COR-L47 (cell line): ENCODE data around the gene C11orf58.

Experiments
- DNase-seq: peaks from one replicate; lab custom pipeline; 2025; lab: John Stamatoyannopoulos, UW

The C11orf58 gene

DNA sequence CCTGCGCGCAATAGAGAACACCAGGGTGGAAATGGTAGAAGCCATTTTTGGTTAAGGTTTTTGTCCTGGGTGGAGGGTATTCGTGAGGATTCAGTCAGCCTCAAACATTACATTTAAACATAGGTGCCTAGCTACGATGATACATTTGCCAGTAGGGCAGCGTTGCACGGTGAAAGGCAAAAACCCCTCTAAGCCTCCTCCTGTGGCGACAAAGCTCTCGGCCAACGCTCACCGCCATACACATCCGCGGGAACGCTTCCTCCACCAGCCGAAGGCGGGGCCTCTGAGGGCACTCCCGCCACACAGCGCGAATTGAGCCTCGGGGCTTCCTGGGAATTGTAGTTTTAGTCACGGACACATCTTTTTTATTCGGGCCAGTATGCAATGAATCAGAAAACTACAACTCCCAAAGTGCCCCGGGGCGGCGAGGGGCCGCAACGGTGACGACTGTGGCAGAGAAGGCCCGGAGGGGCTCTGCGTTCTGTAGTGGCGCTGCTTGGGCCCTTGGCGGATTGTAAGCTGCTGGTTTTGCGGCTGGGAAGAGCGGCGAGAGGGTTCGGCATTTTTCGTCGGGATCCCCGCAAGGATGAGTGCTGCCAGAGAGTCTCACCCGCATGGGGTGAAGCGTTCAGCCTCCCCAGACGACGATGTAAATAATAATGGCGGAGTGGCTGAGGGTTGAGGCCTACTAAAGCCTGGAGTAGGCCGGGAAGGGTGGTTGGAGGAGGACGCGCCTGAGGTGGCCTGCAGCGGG is at the start of gene C11orf58:
Gene C11orf58, plus strand, starts transcription at position 455 of the 754 bp plus-strand sequence. Its CDS starts 132 bp downstream, at position 587.
- DNase-seq, result peak; percentile 97

DNA sequence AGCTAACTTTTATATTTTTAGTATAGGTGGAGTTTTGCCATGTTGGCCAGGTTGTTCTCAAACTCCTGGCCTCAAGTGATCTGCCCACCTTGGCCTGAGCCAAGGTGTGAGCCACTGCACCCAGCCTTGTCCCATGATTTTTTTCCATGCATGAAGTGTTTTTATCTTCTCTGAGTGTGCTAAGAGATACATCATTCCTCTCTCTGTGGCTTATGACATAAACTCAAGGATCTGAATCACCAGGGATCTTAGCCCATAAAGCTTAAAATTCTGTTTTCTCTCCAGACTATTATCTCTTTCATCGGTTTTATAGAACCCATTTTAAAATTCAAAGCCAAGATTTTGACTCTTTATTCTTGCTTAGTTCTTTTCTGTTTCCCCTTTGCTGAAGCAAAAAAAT is 48.4 kb upstream of the C11orf58 start:
- DNase-seq, result no peak

DNA sequence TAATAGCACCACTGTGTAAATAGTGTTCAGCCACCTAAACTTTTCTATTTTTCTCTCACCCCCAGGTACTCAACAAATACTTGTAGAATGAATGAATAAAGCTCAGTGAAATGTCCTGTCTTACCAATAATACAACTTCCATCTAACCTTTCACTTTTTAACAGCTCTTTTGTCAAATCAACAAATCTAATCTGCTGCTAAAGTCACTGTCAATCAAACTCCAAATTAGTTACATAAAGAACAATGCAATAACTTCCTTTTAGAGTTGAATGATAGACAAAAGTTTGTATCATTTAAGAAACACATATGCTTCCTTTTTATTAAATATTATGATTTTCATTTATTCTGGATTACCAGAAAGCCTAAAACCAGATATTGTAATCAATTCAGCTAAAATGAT is 34.7 kb upstream of the C11orf58 start:
- no peak for DNase-seq

DNA sequence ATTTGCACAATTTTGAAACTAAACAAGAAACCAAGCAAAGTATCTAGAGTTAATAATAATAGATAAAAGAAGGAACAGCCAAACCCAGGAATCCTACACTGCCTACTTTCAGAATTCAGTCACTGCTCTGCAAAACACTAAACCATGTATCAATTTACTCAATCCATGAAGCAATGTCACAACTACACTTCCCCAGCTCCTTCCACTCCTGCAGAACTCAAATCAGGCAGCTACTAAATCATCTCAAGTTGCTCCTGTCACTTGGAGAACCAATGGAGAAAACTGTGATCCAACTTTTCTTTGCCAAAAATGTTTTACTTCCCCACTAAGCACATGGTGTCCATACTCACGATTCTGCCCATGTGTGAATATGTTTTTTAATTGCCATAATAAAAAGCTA is 24.9 kb upstream of the C11orf58 start:
- no peak for DNase-seq

DNA sequence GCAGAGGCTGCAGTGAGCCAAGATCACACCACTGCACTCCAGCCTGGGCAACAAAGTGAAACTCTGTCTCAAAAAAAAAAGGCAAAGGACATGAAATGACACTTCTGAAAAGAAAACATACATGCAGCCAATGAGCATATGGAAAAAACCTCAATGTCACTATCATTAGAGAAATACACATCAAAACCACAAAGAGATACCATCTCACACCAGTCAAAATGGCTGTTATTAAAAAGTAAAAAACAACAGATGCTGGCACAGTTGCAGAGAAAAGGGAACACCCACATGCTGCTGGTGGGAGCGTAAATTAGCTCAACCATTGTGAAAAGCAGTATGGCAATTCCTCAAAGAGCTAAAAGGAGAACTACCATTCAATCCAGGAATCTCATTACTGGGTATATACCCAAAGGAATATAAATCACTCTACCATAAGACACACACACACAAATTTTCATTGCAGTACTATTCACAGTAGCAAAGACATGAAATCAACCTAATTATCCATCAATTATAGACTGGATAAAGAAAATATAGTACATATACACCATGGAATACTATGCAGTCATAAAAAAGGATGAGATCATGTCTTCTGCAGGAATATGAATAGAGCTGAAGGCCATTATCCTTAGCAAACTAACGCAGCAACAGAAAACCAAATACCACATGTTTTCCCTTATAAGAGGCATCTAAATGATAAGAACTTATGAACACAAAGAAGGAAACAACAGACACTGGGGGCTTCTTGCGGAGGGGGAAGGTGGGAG is 15.7 kb upstream of the C11orf58 start:
- DNase-seq, result no peak

DNA sequence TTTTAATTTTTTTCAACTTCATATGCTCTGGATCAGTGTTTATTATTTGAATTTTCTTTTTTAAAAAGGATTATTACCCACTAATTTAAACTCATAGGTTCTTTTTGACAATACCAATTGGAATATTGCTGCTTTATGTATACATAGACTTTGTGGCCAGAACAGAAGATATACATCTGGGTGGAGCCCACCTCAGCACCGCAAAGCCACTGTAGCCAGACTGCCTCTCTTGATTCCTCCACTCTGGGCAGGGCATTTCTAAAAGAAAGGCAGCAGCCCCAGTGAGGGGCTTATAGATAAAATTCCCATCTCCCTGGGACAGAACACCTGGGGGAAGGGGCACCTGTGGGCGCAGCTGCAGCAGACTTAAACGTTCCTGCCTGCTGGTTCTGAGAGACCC is 10.6 kb upstream of the C11orf58 start:
- DNase-seq, result no peak

DNA sequence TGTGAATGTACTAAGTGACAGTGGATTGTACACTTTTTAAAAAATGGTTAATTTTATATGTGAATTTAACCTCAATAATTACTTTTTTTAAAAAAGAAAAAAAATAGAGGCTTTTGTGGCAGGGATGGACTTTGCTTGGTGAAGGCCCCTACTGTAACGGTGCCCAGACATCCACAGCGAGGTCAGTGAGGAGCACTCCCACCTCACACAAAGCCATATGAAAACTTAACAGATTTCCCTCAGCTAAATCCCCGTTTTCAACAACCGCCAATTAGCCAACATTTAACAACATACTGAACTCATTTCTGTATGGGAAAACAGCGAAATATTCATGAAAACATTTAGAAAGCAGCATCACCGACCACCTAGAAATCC is 642 bp upstream of the C11orf58 start:
- peak; percentile 39 for DNase-seq

DNA sequence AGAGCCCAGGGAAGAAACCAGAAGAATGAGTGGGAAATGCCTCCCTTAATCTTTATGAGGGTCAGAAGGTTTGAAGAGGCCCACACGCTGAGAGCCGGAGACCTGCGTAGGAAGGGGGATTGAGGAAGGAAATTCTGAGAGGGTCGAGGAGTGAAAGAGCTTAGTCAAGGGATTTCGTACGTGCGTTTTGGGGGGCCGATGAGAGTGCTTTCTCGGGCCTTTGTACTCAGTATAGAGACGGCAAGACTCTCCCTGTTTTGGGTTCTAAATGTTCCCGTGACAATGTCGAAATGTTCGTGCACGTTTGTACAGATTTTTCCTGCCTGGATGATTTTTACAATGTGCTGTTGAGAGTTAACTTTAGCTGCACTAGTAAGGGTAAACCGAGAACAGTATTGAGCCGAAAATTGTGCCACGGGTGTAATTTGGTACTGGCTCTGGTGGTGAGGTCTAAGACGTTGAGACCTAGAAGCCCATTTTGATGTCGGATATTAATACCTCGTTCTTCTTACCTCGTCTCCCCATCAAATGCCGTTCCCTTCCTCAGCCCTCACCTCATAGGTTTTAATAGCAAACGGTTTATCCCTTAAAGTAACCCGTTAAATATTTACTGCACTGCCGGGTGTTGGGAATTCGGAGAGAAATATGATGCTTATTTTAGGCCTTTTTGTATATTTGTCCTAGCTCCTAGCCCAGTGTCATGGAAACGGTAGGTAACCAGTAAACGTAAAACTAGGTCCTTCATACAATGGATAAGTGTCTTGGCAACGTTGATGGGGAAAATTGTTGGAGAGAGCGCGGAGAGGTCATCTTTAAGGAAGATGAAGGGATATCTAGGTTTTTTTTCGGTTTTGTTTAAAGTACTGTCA is 734 bp downstream of the C11orf58 start:
- peak; percentile 15 for DNase-seq

DNA sequence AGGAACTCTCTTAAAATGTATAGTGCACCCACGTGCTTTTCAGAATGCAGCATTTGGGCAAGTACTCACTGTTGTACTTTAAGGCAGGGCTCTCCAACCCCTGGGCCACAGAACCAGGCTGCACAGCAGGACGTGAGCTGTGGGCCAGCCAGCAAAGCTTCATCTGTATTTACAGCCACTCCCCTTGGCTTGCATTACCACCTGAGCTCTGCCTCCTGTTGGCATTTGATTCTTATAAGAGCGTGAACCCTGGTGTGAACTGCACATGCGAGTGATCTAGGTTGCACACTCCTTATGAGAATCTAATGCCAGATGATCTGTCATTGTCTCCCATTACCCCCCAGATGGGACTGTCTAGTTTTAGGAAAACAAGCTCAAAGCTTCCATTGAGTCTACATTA is 3.0 kb downstream of the C11orf58 start:
- no peak for DNase-seq

DNA sequence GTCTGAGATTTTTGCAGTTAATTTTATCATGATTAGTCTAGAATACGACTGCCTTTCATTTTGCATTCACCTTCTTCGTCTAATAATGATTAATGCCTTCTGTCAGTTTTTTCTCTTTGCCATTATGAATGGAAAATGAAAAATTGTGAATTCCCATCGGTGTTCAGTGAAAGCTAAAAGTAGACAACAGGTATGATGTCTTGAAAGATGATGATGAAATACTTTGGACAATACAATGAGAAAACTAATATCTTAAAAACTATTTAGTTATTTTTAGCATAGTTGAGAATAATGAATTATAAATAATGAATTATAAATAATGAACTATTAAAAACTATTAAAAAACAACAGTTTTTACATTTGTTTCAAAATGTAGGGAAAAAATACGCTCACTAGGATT is 5.0 kb downstream of the C11orf58 start:
- no peak for DNase-seq

DNA sequence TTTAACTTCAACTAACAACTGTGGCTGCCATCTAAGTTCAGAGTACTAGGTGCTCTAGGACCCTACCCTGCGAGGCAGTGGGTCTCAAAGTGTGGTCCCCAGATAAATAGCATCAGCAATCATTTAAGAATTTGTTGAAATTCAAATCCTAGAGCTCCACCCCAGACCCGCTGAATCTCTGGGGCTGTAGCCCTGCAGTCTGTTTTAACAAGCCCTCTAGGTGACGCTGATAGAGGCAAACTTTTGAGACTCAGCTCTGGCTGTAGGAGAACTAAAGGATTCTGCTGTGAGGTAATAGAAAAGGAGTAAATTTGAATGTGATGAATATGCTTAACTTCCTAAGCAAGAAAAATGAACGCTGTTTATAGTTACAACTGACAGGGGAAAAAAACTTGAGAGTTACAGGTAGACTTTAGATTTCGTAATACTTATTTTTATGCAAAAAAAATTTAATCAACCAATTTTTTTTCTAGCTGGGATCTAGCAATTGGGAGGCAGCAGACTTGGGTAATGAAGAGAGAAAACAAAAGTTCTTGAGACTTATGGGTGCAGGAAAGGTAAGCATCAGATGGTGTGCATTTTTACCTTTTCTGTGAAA is 5.8 kb downstream of the C11orf58 start:
- DNase-seq, result no peak

DNA sequence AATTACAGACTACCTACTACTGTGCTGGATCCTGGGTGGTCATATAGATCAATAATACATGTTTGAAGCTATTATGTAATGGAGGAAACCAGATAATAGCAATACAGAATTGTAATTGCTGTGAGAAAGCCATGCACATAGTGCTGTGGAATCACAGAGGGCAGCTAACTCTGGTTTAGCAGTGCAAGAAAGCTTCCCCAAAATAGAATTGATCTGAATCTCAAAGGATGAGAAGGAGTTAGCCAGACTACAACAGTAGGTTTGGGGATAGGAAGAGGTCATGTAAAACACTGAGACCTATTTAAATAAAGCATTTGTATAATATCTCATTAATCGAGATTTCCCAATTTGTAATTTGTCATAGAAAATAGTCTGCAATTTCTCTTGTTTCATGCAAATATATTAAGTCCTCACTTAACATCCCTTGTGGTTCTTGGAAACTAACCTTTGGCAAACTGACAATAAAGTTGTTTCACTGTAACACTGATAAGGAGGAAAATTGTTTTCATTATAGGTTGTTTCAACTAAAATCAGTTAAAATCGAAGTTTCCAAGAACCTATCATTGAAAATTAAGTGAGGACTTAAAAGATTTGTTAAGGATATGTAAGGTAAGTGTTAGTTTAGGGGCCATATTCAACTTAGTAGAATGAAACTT is 7.6 kb downstream of the C11orf58 start:
- no peak for DNase-seq

DNA sequence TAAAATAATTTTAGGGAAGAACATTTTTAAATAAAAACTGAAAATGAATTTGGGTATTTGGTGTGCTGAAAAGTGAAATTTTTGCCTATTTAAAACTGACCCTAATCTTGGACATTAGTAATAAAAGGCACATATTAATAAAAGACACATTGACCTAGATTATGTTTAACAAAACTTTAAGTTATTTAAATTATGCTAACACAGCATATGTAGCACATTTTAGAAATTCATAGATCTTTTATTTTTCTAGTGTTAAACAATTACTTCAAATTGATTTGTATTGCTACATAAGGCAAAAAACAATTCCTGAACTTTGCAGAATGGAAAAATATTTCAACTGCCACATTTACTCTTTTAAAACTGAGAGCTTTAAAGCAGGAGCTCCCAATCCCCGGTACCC is 10.6 kb downstream of the C11orf58 start:
- no peak for DNase-seq

DNA sequence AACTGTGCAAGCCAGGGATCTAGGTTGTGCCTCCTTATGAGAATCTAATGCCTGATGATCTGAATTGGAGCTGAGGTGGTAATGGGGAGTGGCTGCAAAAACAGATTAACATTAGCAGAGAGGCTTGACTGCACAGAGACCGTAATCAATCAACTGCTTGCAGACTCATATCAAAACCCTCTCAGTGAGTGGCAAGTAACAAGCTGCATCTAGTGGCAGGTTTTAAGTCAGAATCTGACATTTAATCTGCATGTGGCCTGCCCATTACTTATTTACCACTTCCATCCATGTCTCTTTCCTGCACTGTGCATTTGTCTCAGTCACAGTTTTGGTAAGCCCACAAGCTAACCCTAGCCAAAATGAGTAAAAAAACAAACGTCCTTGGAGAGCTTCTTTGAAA is 11.2 kb downstream of the C11orf58 start:
- no peak for DNase-seq

DNA sequence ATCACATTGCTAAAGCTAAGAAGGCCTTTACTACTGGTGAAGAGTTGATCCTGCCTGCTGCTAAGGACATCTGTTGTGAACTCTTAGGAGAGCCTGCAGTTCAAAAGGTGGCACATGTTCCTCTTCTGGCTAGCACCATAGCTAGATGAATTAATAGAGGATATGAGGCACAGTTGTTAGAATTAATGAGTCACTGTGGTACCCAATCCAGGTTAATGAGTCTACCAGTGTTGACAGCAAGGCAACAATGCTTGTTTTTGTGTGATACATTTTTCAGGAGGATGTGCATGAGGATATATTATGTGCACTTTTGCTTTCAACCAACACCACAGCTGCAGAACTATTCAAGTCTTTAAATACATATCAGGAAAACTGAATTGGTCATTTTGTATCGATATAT is 12.0 kb downstream of the C11orf58 start:
- DNase-seq, result no peak

DNA sequence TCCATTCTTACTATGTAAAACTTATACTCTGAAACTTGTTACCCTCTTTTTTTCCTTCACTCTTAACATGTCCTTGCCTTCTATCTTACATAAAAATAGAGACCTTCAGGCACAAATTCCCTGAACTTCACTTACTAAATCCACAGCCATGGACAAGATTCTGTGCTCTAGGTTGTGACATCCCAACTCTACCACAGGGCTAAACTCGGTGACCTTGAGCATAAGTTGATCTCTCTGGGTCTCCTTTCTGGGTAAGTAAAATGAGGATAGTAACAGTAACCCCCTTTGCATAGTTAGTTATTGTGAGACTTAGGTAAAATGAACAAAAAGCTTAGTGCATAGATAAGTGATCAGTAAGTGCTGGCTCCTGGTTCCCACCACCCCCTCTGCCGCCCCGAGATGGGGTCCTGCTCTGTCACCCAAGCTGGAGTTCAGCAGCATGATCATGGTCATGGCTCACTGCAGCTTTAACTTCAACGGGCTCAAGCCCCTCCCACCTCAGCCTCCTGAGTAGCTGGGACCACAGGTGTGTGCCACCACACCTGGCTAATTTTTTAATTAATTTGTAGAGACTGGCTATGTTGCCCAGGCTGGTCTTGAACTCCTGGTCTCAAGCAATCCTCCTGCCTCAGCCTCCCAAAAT is 20.1 kb downstream of the C11orf58 start:
- DNase-seq, result no peak

DNA sequence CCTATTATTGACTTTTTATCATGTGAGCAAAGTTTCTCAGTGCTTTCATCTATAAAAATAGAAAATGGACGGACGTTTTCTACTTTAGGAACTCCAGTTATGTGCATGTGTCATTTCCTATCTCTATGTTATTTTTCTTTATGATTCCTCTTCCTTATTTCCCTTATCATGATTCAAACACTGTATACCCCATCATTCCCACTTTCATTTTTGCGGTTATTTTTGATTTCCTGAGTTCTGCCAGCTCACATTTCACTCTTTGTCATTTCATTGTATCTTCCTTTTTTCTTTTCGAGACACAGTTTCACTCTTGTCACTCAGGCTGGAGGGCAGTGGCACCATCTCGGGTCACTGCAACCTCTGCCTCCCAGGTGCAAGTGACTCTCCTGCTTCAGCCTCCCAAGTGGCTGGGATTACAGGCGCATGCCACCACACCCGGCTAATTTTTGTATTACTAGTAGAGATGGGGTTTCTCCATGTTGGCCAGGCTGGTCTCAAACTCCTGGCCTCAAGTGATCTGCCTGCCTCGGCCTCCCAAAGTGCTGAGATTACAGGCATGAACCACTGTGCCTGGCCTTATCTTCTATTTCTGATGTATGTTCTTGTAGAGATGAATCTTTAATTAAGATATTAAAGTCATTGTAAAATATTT is 21.5 kb downstream of the C11orf58 start:
- DNase-seq, result no peak

DNA sequence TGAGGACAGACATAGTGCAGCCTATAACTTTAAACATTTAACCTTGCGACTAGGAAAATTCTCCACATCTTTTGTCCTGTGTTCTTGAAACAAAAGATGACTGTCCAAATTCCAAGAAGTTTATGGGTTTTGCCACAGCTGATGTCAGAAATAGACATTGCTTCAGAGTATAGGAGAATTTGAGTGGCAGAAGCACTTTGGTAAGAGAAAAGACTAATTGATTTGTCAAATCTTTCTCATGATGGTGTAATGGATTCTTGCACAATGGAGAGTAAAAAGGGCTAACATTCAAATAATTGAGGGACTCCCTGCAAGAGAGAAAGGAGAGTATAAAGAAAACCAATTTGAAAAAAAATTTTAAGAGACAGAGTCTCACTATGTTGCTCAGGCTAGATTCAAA is 25.3 kb downstream of the C11orf58 start:
- DNase-seq, result no peak

DNA sequence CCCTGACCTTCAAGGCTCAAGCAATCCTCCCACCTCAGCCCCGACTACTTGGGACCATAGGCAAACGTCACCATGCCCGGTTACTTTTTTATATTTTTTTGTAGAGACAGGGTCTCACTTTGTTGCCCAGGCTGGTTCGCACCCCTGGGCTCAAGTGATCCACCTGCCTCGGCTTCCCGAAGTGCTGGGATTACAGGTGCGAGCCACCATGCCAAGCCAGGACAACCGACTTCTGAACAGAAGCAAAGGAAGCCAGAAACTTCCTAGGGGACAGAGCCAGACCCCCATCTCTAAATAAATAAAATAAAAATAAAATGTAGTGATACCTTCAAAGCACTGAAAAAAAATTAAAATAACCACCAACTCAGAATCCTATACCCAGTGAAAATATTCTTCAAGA is 26.4 kb downstream of the C11orf58 start:
- no peak for DNase-seq

DNA sequence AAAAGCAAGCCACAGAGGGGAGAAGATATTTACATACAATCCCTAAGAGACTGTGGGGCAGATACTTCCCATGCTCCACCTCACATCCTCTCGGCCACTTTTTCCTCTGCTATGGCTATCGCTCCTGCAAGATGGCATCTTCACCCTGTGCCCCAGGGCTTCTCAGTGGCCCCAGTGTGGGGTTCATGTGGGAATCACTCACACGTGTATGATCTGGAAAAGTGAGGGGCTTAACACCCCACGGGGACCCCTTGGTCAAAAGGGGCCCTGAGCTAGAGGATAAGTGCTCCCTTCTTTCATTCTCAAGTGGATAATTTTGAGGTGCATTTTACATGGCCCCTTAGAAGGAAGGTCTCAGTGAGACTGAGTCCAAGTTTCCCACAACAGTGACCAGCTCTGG is 28.7 kb downstream of the C11orf58 start:
- DNase-seq, result no peak

DNA sequence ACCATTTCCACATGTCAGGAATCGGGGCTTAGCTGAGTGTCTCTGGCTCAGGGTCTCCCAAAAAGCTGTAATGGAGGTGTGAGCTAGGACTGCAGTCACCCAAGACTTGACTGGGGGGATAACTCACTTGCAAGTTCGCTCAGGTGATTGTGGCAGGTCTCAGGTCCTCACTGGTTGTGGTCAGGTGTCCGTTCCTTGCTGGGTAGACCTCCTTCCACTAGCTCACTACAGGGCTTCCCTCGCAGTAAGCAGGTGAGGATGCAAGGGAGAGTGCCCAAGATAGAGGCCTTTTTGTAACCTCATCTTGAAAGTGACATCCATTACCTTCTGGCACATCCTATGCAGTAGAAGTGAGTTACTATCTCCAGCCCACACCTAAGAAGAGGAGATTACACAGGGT is 29.5 kb downstream of the C11orf58 start:
- no peak for DNase-seq
